ENCODE results near the gene KDM5C. TPM values are rescaled to one million over a fixed set of nuclear protein-coding genes. Genes with fewer than 3 reads are reported as not detected.

Gene KDM5C
- total RNA-seq, 2 experiments from 2014 or later: 236 to 237 TPM

GRCh38 chrX:53269536-53270107 lies 44.6 kb upstream of the KDM5C start:
- H3K4me1 ChIP-seq (ENCODE audit: insufficient read depth, low read length): no peaks in the 10 kb centered on the region
- H3K9me3 ChIP-seq (ENCODE audit: control insufficient read depth in 1 of 2, insufficient read depth in 1 of 2, low read length in 2 of 2): no peaks in the 10 kb centered on the region
- ATAC-seq (ENCODE audit: poor library complexity) (no peak), DNase-seq (no peak)
- CTCF ChIA-PET: no interaction called here
- Mint-ChIP-seq H3K27me3 (no peaks in the 10 kb centered on the region), H3K9me3 (no peaks in the 10 kb centered on the region), H3K4me1 (ENCODE audit: low read depth) (no peaks in the 10 kb centered on the region), H3K4me3 (no peak overlapping the region), H3K36me3 (ENCODE audit: low read depth) (no peaks in the 10 kb centered on the region), H3K27ac (no peak overlapping the region)
- H3K27ac ChIP-seq (ENCODE audit: low read depth in 1 of 2, low read length in 2 of 2): no peak overlapping the region
- H3K36me3 ChIP-seq (ENCODE audit: insufficient read depth, low read length): no peaks in the 10 kb centered on the region
- H3K4me3 ChIP-seq (ENCODE audit: low read length): no peak overlapping the region
- no peak for TF ChIP-seq CTCF (IDR thresholded peaks at IDR 0.05)
- POLR2A ChIA-PET: no interaction called here
- H3K27me3 ChIP-seq (ENCODE audit: control insufficient read depth in 1 of 2, insufficient read depth in 2 of 2, low read length in 2 of 2): no peaks in the 10 kb centered on the region
- intact Hi-C loops (cut with DNase I, micrococcal nuclease): no loop called here

DNA sequence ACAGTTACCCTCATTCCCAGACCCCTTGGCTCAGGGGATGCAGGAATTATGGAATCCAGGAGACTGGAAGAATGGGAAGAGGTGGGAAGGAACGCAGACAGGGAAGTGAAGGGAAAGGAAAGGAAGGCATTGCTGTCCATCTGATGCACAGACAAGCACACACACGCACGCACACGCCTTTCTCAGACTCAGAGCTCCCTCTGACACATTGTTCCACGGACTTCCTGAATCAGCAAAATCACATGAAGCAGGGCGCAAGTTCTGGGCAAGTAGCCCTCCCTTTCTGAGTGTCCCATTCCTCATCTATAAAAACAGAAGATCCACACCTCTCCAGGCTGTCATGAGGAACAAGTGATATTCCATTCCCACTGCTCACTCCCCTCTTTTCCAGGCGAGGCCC lies 43.2 kb upstream of the KDM5C start:
- ATAC-seq (ENCODE audit: poor library complexity) (no peak), DNase-seq (no peak)
- H3K4me3 Mint-ChIP-seq: no peak overlapping the region
- POLR2A ChIA-PET: no interaction called here
- Histone ChIP-seq H3K9me3 (ENCODE audit: control insufficient read depth in 1 of 2, insufficient read depth in 1 of 2, low read length in 2 of 2) (no peaks in the 10 kb centered on the region), H3K27me3 (ENCODE audit: control insufficient read depth in 1 of 2, insufficient read depth in 2 of 2, low read length in 2 of 2) (no peaks in the 10 kb centered on the region), H3K4me3 (ENCODE audit: low read length) (no peak overlapping the region), H3K27ac (ENCODE audit: low read depth in 1 of 2, low read length in 2 of 2) (no peak overlapping the region), H3K36me3 (ENCODE audit: insufficient read depth, low read length) (no peaks in the 10 kb centered on the region), H3K4me1 (ENCODE audit: insufficient read depth, low read length) (peaks cover 10% of the 10 kb centered on the region)
- CTCF ChIA-PET: no interaction called here
- no peak for TF ChIP-seq CTCF (IDR thresholded peaks at IDR 0.05)
- no peak overlapping the region for H3K27ac Mint-ChIP-seq
- H3K4me1 Mint-ChIP-seq (ENCODE audit: low read depth): peaks cover 5% of the 10 kb centered on the region
- H3K9me3 Mint-ChIP-seq: no peaks in the 10 kb centered on the region
- intact Hi-C loops (cut with DNase I, micrococcal nuclease): no loop called here
- H3K36me3 Mint-ChIP-seq (ENCODE audit: low read depth): no peaks in the 10 kb centered on the region
- H3K27me3 Mint-ChIP-seq: no peaks in the 10 kb centered on the region

GRCh38 chrX:53266914-53267313 lies 41.9 kb upstream of the KDM5C start:
- Histone ChIP-seq H3K36me3 (ENCODE audit: insufficient read depth, low read length) (no peaks in the 10 kb centered on the region), H3K27ac (ENCODE audit: low read depth in 1 of 2, low read length in 2 of 2) (no peak overlapping the region), H3K9me3 (ENCODE audit: control insufficient read depth in 1 of 2, insufficient read depth in 1 of 2, low read length in 2 of 2) (no peaks in the 10 kb centered on the region), H3K27me3 (ENCODE audit: control insufficient read depth in 1 of 2, insufficient read depth in 2 of 2, low read length in 2 of 2) (no peaks in the 10 kb centered on the region), H3K4me1 (ENCODE audit: insufficient read depth, low read length) (peaks cover 22% of the 10 kb centered on the region), H3K4me3 (ENCODE audit: low read length) (no peak overlapping the region)
- Mint-ChIP-seq H3K27me3 (no peaks in the 10 kb centered on the region), H3K27ac (no peak overlapping the region), H3K36me3 (ENCODE audit: low read depth) (no peaks in the 10 kb centered on the region), H3K4me1 (ENCODE audit: low read depth) (peaks cover 18% of the 10 kb centered on the region), H3K4me3 (no peak overlapping the region), H3K9me3 (no peaks in the 10 kb centered on the region)
- DNase-seq: no peak
- intact Hi-C loops (cut with DNase I, micrococcal nuclease): no loop called here
- CTCF ChIA-PET: interaction anchor here (0.7 kb wide), 1 partner anchor 13 kb away, joined by 3 read pairs; no protein-coding TSS in a partner anchor
- POLR2A ChIA-PET: no interaction called here
- TF ChIP-seq CTCF (IDR thresholded peaks at IDR 0.05): no peak
- no peak for ATAC-seq (ENCODE audit: poor library complexity)

Measured in CD4-positive, alpha-beta T cell (primary cell).